Ovary (tissue), 9 donors: ENCODE results near the gene SORCS3. TPM values are rescaled to one million over a fixed set of nuclear protein-coding genes. Genes with fewer than 3 reads are reported as not detected.

ENCODE experiments used
- DNase-seq, 5 donors: peaks; one replicate each; pipeline ENCODE4 v3.0.0-alpha.2; 2019 to 2020
- H3K27ac ChIP-seq, 2 donors: fragments of 200-600 bp; one replicate each; pipeline versions ENCODE4 v1.5.1 to v1.8.0; 2019 to 2022
- H3K27me3 ChIP-seq: fragments of 200-600 bp; one replicate; pipeline ENCODE4 v1.8.0; 2022
- H3K36me3 ChIP-seq: fragments of 200-600 bp; sonication (generic); one replicate; pipeline ENCODE4 v1.5.1; 2019
- H3K4me1 ChIP-seq: one replicate; pipeline ENCODE4 v1.8.1; 2013; ENCODE audit warnings: mild to moderate bottlenecking, moderate library complexity; ENCODE audit not compliant: insufficient read depth
- H3K4me3 ChIP-seq: fragments of 200-600 bp; sonication (generic); one replicate; pipeline ENCODE4 v1.5.1; 2017
- H3K9me3 ChIP-seq, 2 donors: fragments of 200-600 bp in 1 of 2; sonication (generic) in 1 of 2; one replicate each; pipeline versions ENCODE4 v1.5.1 to v1.8.1; 2013 to 2019; ENCODE audit warnings: mild to moderate bottlenecking in 1 of 2, moderate library complexity in 1 of 2
- EP300 ChIP-seq: sonication (generic); formaldehyde crosslinking; IDR thresholded peaks from one replicate; pipeline ENCODE4 v1.6.1; 2017; ENCODE audit warnings: antibody characterized with exemption
- POLR2A ChIP-seq: fragments of 450-650 bp; IDR thresholded peaks from one replicate; pipeline ENCODE4 v1.6.1; 2017; ENCODE audit warnings: antibody characterized with exemption, mild to moderate bottlenecking, moderate library complexity
- WGBS, 3 donors: extraction: QIAGEN DNeasy Blood & Tissue Kit in 1 of 3; methylation state at CpG; one replicate each; pipeline versions ENCODE4 v1.1.5 to v1.1.7; 2013 to 2017; 5-methylcytosine and 5-hydroxymethylcytosine counted together
- intact Hi-C, 4 donors: fragments of 100-400 bp; cut with DNase I; formaldehyde crosslinking; loops; one replicate each; pipeline versions ENCODE4 v1.11.0 to v1.15.1; 2022 to 2023
- polyA plus RNA-seq, 2 donors: library from polyadenylated mRNA; stranded (reverse); fragments of 200-250 nt in 1 of 2; fragments of 350-450 nt in 1 of 2; fragmentation: Illumina TruSeq in 1 of 2; extraction: RNeasy Lipid Tissue Mini Kit (QIAGEN cat#74804) in 1 of 2; gene quantifications; one replicate each; pipeline ENCODE4 v1.2.3, GENCODE V29; 2013 to 2014
- total RNA-seq, 7 donors: library from RNA; depleted of rRNA in 2 of 7; stranded (reverse); fragments of >200 nt in 2 of 7; fragmentation: NEBNext Ultra II Directional in 3 of 7; extraction: Animal tissue kit (Norgen Biotek cat#: 25700) in 3 of 7; gene quantifications; one replicate each; pipeline versions ENCODE4 v1.1.0 to v1.2.4, GENCODE V29; 2016 to 2023
- TF ChIP-seq, protein P1 (sequence below), 3 donors: fragments of 450-650 bp in 2 of 3; fragments of 200-600 bp in 1 of 3; IDR thresholded peaks; one replicate each; pipeline versions ENCODE4 v1.5.1 to v1.8.0; 2016 to 2022; ENCODE audit warnings: antibody characterized with exemption in 3 of 3, mild to moderate bottlenecking in 1 of 3
- donor health status: DM: no; HTN: no; CAD: no; lungs with moderate emphysema.
- donor health status: DM: no; HTN: no; CAD: no.
- donor health status: Bipolar disorder and iron deficiency.
- donor health status: DM: yes; HTN: yes; CAD: no.
- donor health status: DM: no; HTN: no; CAD: no.
- donor health status: DM: yes; HTN: yes; CAD: no.

Gene SORCS3
- total and polyA plus RNA-seq, 9 donors, result 0.07 to 4.5 (median 0.79) TPM; not detected in 1

DNA sequence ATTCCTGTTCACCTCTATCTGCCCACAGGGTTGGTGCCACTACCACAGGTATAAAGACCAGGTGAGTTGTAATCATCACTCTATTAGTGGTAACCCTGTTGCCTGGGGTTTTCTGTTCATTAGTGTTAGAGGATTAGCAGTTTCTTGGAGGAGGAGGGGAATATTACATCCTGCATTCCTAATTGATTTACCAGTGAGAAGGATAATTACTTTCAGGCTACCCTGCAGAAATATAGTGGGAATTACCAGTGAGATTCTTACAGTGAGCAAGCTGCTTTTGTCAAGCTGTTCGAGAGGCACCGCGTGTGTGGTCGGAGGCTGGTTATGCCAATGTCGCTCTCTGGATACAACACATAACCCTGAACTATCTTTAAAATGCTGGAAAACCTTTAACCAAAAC lies 280.7 kb downstream of the SORCS3 start:
- no peaks in the 10 kb centered on the region for H3K4me1 ChIP-seq
- no peak overlapping the region for H3K4me3 ChIP-seq
- H3K9me3 ChIP-seq, result no peaks in the 10 kb centered on the region
- TF ChIP-seq, protein P1, sequence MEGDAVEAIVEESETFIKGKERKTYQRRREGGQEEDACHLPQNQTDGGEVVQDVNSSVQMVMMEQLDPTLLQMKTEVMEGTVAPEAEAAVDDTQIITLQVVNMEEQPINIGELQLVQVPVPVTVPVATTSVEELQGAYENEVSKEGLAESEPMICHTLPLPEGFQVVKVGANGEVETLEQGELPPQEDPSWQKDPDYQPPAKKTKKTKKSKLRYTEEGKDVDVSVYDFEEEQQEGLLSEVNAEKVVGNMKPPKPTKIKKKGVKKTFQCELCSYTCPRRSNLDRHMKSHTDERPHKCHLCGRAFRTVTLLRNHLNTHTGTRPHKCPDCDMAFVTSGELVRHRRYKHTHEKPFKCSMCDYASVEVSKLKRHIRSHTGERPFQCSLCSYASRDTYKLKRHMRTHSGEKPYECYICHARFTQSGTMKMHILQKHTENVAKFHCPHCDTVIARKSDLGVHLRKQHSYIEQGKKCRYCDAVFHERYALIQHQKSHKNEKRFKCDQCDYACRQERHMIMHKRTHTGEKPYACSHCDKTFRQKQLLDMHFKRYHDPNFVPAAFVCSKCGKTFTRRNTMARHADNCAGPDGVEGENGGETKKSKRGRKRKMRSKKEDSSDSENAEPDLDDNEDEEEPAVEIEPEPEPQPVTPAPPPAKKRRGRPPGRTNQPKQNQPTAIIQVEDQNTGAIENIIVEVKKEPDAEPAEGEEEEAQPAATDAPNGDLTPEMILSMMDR (IDR thresholded peaks at IDR 0.05), result no peak
- TF ChIP-seq POLR2A, result no peak
- no peak for TF ChIP-seq EP300
- DNase-seq, result no peak
- no peaks in the 10 kb centered on the region for H3K27me3 ChIP-seq
- no peak overlapping the region for H3K27ac ChIP-seq
- H3K36me3 ChIP-seq, result no peaks in the 10 kb centered on the region
- intact Hi-C loops, result no loop called here
- 63 to 74% (median 66%) methylated on average over 5 of the region's 5 CpGs for WGBS, 3 donors

DNA sequence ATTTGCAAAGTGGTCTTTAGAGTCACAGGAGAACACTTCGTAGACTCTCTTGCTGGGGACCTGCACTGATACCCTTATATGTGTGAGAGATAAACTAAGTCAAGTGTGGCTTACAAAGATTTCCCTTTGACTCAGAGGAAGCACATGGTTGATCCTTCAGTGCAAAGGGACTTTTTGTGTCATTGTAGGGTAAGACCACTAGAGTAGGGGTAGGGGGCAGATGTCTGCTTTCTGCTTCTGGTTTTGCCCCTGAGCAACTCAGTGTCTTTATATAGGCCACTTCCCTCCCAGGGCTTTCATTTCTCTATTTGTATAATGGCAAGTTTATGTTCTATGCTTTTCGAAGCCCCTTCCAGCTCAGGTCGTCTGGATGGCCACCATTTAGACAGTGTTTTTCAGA lies 281.7 kb downstream of the SORCS3 start:
- intact Hi-C loops, result no loop called here

DNA sequence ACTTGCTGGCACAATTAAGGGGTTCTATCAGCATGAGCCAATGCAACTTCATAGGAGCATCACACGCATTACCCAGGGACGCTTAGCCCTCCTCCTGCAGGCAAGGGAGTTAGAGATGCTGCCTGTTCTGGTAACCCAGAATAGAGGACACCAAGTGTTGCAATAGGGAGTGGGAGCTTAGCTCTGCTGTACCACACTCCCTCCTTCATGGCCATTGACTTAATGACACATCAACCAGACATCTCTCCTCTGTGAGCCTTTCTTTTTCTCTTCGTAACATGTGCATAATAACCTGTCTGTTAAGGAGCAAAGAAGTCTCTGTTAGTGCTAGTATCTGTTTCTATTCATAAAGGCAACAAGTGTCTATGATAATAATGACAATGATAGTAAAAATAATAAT lies 282.4 kb downstream of the SORCS3 start:
- intact Hi-C loops, result no loop called here
- no peak for DNase-seq
- Histone ChIP-seq H3K4me1 (no peaks in the 10 kb centered on the region), H3K36me3 (no peaks in the 10 kb centered on the region), H3K9me3 (no peaks in the 10 kb centered on the region), H3K27me3 (no peaks in the 10 kb centered on the region), H3K27ac (no peak overlapping the region), H3K4me3 (no peak overlapping the region)
- TF ChIP-seq EP300 (no peak), POLR2A (no peak)
- TF ChIP-seq, protein P1 (IDR thresholded peaks at IDR 0.05), result no peak
- WGBS, 3 donors, result 86 to 95% (median 91%) methylated on average over 3 of the region's 3 CpGs

More for the DNA sequence above, 281.7 kb downstream of the SORCS3 start:
- Histone ChIP-seq H3K27ac (no peak overlapping the region), H3K4me3 (no peak overlapping the region), H3K4me1 (no peaks in the 10 kb centered on the region), H3K27me3 (no peaks in the 10 kb centered on the region), H3K36me3 (no peaks in the 10 kb centered on the region), H3K9me3 (no peaks in the 10 kb centered on the region)
- DNase-seq, result no peak
- TF ChIP-seq, protein P1 (IDR thresholded peaks at IDR 0.05), result no peak
- no peak for TF ChIP-seq POLR2A
- 73 to 90% (median 77%) methylated on average over 3 of the region's 3 CpGs for WGBS, 3 donors

DNA sequence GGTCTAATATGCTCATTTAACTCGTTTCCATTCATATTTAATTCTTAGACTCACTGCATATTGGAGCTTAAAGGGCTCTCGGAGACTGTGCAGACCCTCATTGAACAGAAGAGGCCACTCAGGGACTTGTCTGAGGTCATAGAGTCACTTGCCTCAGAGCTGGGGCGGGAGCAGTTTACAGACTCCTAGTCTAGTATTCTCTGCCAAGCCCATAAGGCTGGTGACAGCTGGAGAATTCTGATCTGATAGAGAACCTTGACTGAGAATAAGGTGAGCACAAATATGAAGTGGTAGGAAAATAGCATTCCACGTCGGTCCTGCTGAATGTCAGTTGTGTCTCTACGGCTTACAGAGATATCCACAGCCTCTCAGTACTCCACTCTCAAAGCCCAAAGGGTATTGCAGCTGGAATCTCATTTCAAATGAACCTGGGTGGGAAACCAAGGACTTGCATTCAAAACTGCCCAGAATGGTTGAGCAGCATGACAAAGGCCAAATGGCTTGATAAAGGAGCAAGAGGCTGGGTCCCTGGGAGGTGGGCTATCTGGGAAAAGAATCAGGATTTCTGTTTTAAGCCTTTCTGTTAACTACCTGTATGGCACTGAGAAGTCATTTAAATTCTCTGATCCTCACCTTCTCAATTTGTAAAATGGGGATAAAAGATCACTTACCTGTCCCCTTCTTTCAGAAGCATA lies 283.2 kb downstream of the SORCS3 start:
- intact Hi-C loops, result no loop called here
- Histone ChIP-seq H3K36me3 (no peaks in the 10 kb centered on the region), H3K9me3 (no peaks in the 10 kb centered on the region), H3K27ac (no peak overlapping the region), H3K4me3 (no peak overlapping the region), H3K4me1 (no peaks in the 10 kb centered on the region), H3K27me3 (no peaks in the 10 kb centered on the region)
- 77 to 84% (median 80%) methylated on average over 6 of the region's 6 CpGs for WGBS, 3 donors
- TF ChIP-seq EP300, result no peak
- no peak for TF ChIP-seq POLR2A
- TF ChIP-seq, protein P1 (IDR thresholded peaks at IDR 0.05), result no peak
- DNase-seq, result no peak
